Mesendoderm (in vitro differentiated cells): ENCODE data around the gene KLF6.
"Not testable (repeated sequence)": the region's sequence is repeated elsewhere in the genome, so short reads cannot be mapped to it uniquely, and the experiment has no call there.

Source experiments
- DNase-seq: peaks from one replicate; pipeline ENCODE4 v3.0.0; 2013
- H2AK5ac ChIP-seq: 2 replicates; pipeline ENCODE4 v1.6.1; 2013; ENCODE audit warnings: low read length, inconsistent platforms
- H2BK120ac ChIP-seq: 2 replicates; pipeline ENCODE4 v1.6.1; 2013; ENCODE audit warnings: low read depth, mild to moderate bottlenecking, low read length, moderate library complexity, mixed read lengths
- H2BK15ac ChIP-seq: replicated peaks from 2 replicates; pipeline ENCODE4 v1.6.1; 2013; ENCODE audit warnings: low read depth, mild to moderate bottlenecking, moderate library complexity
- H2BK5ac ChIP-seq: 2 replicates; pipeline ENCODE4 v1.6.1; 2013; ENCODE audit warnings: low read length, inconsistent platforms
- H3K18ac ChIP-seq: 2 replicates; pipeline ENCODE4 v1.6.1; 2013; ENCODE audit warnings: mild to moderate bottlenecking, low read length, mixed read lengths
- H3K23ac ChIP-seq: one replicate; pipeline ENCODE4 v1.6.1; 2013; ENCODE audit warnings: low read length
- H3K27ac ChIP-seq: 2 replicates; pipeline ENCODE4 v1.5.1; 2013; ENCODE audit warnings: low read depth, mild to moderate bottlenecking, inconsistent platforms, low read length, moderate library complexity
- H3K27me3 ChIP-seq: 2 replicates; pipeline ENCODE4 v1.6.1; 2013; ENCODE audit warnings: low read length, control low read depth, mild to moderate bottlenecking, inconsistent platforms; ENCODE audit not compliant: insufficient read depth, poor library complexity
- H3K36me3 ChIP-seq: 2 replicates; pipeline ENCODE4 v1.6.1; 2013; ENCODE audit warnings: low read length, inconsistent platforms; ENCODE audit not compliant: control insufficient read depth, insufficient read depth
- H3K4ac ChIP-seq: one replicate; pipeline ENCODE4 v1.6.1; 2013; ENCODE audit warnings: low read depth, mild to moderate bottlenecking, low read length, moderate library complexity
- H3K4me1 ChIP-seq: 2 replicates; pipeline ENCODE4 v1.6.1; 2013; ENCODE audit warnings: low read depth, low read length, inconsistent platforms; ENCODE audit not compliant: control insufficient read depth
- H3K4me2 ChIP-seq: 2 replicates; pipeline ENCODE4 v1.6.1; 2013; ENCODE audit warnings: low read length
- H3K4me3 ChIP-seq: 2 replicates; pipeline ENCODE4 v1.5.1; 2013; ENCODE audit warnings: mild to moderate bottlenecking, low read length
- H3K56ac ChIP-seq: one replicate; pipeline ENCODE4 v1.6.1; 2013; ENCODE audit warnings: low read length
- H3K79me1 ChIP-seq: 2 replicates; pipeline ENCODE4 v1.6.1; 2013; ENCODE audit warnings: low read length, inconsistent platforms
- H3K79me2 ChIP-seq: 2 replicates; pipeline ENCODE4 v1.6.1; 2013; ENCODE audit warnings: mild to moderate bottlenecking, low read length; ENCODE audit not compliant: control insufficient read depth, insufficient read depth
- H3K9ac ChIP-seq: 2 replicates; pipeline ENCODE4 v1.6.1; 2013; ENCODE audit warnings: low read length, inconsistent platforms
- H4K5ac ChIP-seq: one replicate; pipeline ENCODE4 v1.6.1; 2013; ENCODE audit warnings: low read length
- H4K8ac ChIP-seq: one replicate; pipeline ENCODE4 v1.6.1; 2013; ENCODE audit warnings: low read depth, mild to moderate bottlenecking, control low read depth, low read length, moderate library complexity
- WGBS: extraction: QIAGEN DNeasy Blood & Tissue Kit; methylation state at CpG from one replicate; pipeline ENCODE4 v1.1.7; 2013; ENCODE audit warnings: low lambda C conversion rate, missing lambda C conversion rate; ENCODE audit not compliant: insufficient coverage; ENCODE audit errors: extremely low coverage; 5-methylcytosine and 5-hydroxymethylcytosine counted together

Gene KLF6

DNA sequence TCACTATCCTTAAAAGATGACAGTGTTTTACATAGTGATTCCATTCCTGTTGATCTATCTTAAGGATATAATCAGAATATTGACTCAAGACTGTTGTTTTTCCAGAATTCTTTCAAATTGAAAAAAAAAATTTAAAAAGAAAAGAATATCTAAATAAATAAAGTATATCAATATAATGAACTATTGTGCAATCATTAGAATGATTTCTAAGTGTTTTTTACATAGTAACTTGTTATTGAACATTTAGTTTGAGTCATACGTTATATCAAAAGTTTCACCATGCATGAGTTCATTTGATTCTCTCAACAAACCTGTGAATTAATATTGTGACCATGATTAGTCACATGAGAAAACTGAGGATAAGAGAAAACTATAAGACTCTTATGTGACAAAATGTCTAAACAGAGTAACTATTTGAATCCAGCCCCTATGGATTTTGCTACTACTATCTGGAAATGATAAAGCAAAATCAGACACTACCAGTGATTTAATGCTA, 46.1 kb downstream of the KLF6 start:
- Histone ChIP-seq H3K23ac (no peak overlapping the region), H3K79me1 (no peaks in the 10 kb centered on the region), H2BK5ac (no peak overlapping the region), H2BK15ac (no peak overlapping the region), H2AK5ac (no peak overlapping the region), H4K5ac (no peak overlapping the region), H3K4ac (no peak overlapping the region), H2BK120ac (no peak overlapping the region), H3K18ac (no peak overlapping the region), H3K4me2 (no peak overlapping the region), H3K9ac (no peak overlapping the region), H3K4me1 (no peaks in the 10 kb centered on the region), H3K27me3 (no peaks in the 10 kb centered on the region), H3K4me3 (no peak overlapping the region), H4K8ac (no peak overlapping the region), H3K56ac (no peak overlapping the region), H3K79me2 (no peaks in the 10 kb centered on the region), H3K36me3 (no peaks in the 10 kb centered on the region), H3K27ac (no peak overlapping the region)
- WGBS, result no CpG with 5 or more reads among the region's 1 CpG
- DNase-seq, result no peak

DNA sequence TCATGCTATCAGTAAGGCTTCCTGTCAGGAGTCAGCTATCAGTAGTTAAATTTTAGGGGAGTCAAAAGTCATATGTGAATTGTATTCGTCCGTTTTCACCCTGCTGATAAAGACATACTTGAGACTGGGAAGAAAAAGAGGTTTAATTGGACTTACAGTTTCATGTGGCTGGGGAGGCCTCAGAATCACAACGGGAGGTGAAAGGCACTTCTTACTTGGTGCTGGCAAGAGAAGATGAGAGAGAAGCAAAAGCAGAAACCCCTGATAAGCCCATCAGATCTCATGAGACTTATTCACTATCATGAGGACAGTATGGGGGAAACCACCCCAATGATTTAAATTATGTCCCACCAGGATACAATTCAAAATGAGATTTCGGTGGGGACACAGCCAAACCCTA, 47.1 kb downstream of the KLF6 start:
- Histone ChIP-seq H3K18ac (no peak overlapping the region), H3K27me3 (no peaks in the 10 kb centered on the region), H3K4me3 (no peak overlapping the region), H3K4me1 (no peaks in the 10 kb centered on the region), H4K8ac (no peak overlapping the region), H3K79me1 (no peaks in the 10 kb centered on the region), H2AK5ac (no peak overlapping the region), H3K36me3 (no peaks in the 10 kb centered on the region), H3K27ac (no peak overlapping the region), H3K4ac (no peak overlapping the region), H3K4me2 (no peak overlapping the region), H3K79me2 (no peaks in the 10 kb centered on the region), H3K23ac (no peak overlapping the region), H2BK120ac (no peak overlapping the region), H3K9ac (no peak overlapping the region), H4K5ac (no peak overlapping the region), H2BK5ac (no peak overlapping the region), H3K56ac (no peak overlapping the region), H2BK15ac (no peak overlapping the region)
- DNase-seq, result peak; percentile 84
- WGBS, result no CpG with 5 or more reads among the region's 4 CpGs

DNA sequence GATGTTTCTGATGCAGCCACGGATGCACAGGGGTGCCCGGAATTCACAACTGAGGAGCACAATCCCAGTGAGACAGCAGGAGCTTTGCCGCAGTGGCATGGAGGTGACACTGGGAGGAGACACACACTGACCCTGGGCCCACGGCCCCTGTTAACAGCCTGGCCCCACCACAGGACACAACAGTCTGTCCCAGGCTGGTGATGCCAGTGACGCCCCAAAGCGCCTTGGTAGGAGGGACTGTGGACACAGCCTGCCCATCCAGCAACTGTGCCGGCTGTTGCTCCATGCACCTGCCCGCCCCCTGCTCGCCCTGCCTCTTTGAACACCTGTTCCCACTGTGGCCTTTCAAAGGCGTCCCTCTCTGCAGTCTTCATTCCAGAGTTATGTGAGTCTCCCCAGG, 49.8 kb downstream of the KLF6 start:
- no peaks in the 10 kb centered on the region for H3K79me2 ChIP-seq
- no peak overlapping the region for H3K56ac ChIP-seq
- H2AK5ac ChIP-seq, result no peak overlapping the region
- peak; percentile 60 for DNase-seq
- no peak overlapping the region for H2BK120ac ChIP-seq
- H3K4me3 ChIP-seq, result no peak overlapping the region
- H4K5ac ChIP-seq, result no peak overlapping the region
- no peak overlapping the region for H3K27ac ChIP-seq
- no peak overlapping the region for H3K23ac ChIP-seq
- H3K79me1 ChIP-seq, result no peaks in the 10 kb centered on the region
- no peak overlapping the region for H2BK5ac ChIP-seq
- no peaks in the 10 kb centered on the region for H3K27me3 ChIP-seq
- no peaks in the 10 kb centered on the region for H3K4me1 ChIP-seq
- H3K18ac ChIP-seq, result no peak overlapping the region
- H2BK15ac ChIP-seq, result no peak overlapping the region
- no peak overlapping the region for H3K4ac ChIP-seq
- H4K8ac ChIP-seq, result no peak overlapping the region
- WGBS, result no CpG with 5 or more reads among the region's 10 CpGs
- no peaks in the 10 kb centered on the region for H3K36me3 ChIP-seq
- no peak overlapping the region for H3K4me2 ChIP-seq
- H3K9ac ChIP-seq, result no peak overlapping the region

DNA sequence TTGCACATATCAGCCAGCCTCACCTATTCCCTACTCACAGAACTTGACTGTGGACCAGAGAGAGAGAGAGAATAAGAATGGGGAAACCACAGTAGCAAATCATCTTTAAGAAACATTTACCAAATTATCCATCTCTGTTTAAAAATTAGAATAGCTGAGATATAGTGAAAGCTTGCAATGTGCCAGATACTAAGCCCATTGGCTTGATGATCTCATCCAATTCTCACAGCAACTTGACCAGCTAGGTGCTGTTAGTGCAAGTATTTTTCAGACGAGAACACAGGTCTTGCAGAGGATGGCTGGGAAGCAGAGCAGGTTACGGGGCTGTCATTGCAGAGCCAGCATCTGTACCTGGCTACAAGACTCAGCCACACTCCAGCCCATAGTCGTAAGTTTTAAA, 50.9 kb downstream of the KLF6 start:
- no peaks in the 10 kb centered on the region for H3K36me3 ChIP-seq
- no peak overlapping the region for H3K4me3 ChIP-seq
- H3K56ac ChIP-seq, result no peak overlapping the region
- H2AK5ac ChIP-seq, result peak overlapping the region; percentile 62
- no peak overlapping the region for H3K18ac ChIP-seq
- no CpG with 5 or more reads among the region's 3 CpGs for WGBS
- H2BK5ac ChIP-seq, result no peak overlapping the region
- H3K4ac ChIP-seq, result no peak overlapping the region
- no peaks in the 10 kb centered on the region for H3K79me1 ChIP-seq
- no peaks in the 10 kb centered on the region for H3K27me3 ChIP-seq
- H2BK15ac ChIP-seq, result peak overlapping the region; percentile 1
- no peak overlapping the region for H4K5ac ChIP-seq
- H3K23ac ChIP-seq, result no peak overlapping the region
- no peaks in the 10 kb centered on the region for H3K79me2 ChIP-seq
- no peak overlapping the region for H3K4me2 ChIP-seq
- no peak for DNase-seq
- no peak overlapping the region for H2BK120ac ChIP-seq
- no peak overlapping the region for H3K9ac ChIP-seq
- H4K8ac ChIP-seq, result no peak overlapping the region
- no peaks in the 10 kb centered on the region for H3K4me1 ChIP-seq
- no peak overlapping the region for H3K27ac ChIP-seq

DNA sequence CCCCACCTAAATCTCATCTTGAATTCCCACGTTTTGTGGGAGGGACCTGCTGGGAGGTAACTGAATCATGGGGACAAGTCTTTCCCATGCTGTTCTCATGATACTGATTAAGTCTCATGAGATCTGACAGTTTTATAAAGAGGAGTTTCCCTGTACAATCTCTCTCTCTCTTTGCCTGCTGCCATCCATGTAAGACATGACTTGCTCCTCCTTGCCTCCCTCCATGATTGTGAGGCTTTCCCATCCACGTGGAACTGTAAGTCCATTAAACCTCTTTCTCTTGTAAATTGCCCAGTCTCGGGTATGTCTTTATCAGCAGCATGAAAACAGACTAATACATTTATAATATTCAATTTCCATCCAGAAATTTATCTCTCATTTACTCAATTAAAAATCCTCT, 52.8 kb downstream of the KLF6 start:
- H3K9ac ChIP-seq, H3K27ac ChIP-seq, H2BK15ac ChIP-seq, H2BK5ac ChIP-seq, H3K27me3 ChIP-seq, H2AK5ac ChIP-seq, H2BK120ac ChIP-seq, H3K36me3 ChIP-seq, H3K4me2 ChIP-seq, H3K18ac ChIP-seq, H3K23ac ChIP-seq, H4K5ac ChIP-seq, DNase-seq, H3K4ac ChIP-seq, H3K4me3 ChIP-seq, H3K4me1 ChIP-seq, H3K79me1 ChIP-seq, H3K79me2 ChIP-seq, H4K8ac ChIP-seq, H3K56ac ChIP-seq: not testable (repeated sequence)
- no CpG with 5 or more reads among the region's 3 CpGs for WGBS

DNA sequence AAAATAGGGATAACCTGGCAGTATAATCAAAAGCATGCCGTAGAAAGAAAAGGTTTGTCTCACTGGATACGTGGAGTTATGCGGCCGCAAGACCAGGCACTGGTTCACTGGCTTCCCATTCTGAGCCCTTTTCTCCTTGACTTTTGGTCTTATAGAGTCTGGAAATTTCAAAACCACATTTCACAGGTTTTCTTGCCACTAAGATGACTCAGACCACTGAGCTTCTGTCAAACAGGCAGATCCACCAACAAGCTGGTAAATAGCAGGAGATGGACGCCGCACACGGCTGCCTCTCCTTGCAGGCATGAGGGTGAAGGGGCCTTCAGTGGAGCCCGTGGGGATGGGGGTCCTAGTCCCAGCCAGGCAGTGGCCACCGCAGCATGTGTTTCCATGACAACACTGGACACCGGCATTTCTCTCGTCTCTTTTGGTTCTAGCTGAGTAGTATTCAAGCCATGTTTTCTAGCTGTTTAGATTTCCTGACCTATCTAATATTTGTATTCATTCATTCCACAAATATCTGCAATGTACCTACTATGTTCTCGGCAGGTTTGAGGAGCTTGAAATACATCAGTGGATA, 55.5 kb downstream of the KLF6 start:
- Histone ChIP-seq H3K4me3 (no peak overlapping the region), H3K56ac (no peak overlapping the region), H3K79me2 (no peaks in the 10 kb centered on the region), H3K79me1 (no peaks in the 10 kb centered on the region), H3K4me2 (no peak overlapping the region), H4K8ac (no peak overlapping the region), H4K5ac (no peak overlapping the region), H2BK15ac (no peak overlapping the region), H2AK5ac (no peak overlapping the region), H3K4me1 (no peaks in the 10 kb centered on the region), H3K9ac (no peak overlapping the region), H3K27ac (no peak overlapping the region), H2BK5ac (no peak overlapping the region), H3K27me3 (no peaks in the 10 kb centered on the region), H3K18ac (no peak overlapping the region), H2BK120ac (no peak overlapping the region), H3K4ac (no peak overlapping the region), H3K36me3 (no peaks in the 10 kb centered on the region), H3K23ac (no peak overlapping the region)
- no peak for DNase-seq
- no CpG with 5 or more reads among the region's 12 CpGs for WGBS
